Spleen (tissue), 11 donors: ENCODE data around the gene BPIFB3. TPM values are rescaled to one million over a fixed set of nuclear protein-coding genes. Genes with fewer than 3 reads are reported as not detected.

ENCODE experiments used
- DNase-seq: peaks from one replicate; pipeline ENCODE4 v3.0.0-alpha.2; 2020
- H3K27ac ChIP-seq, 8 donors: fragments of 200-600 bp; sonication (generic) in 7 of 8; 1 replicate in 4 of 8; 2 replicates in 4 of 8; pipeline versions ENCODE4 v1.5.0 to v1.8.0; 2016 to 2021; ENCODE audit warnings: inconsistent platforms in 4 of 8, mild to moderate bottlenecking in 4 of 8, moderate library complexity in 1 of 8
- H3K27me3 ChIP-seq, 7 donors: fragments of 200-600 bp; sonication (generic) in 6 of 7; replicated peaks in 1 of 7; 1 replicate in 4 of 7; 2 replicates in 3 of 7; pipeline versions ENCODE4 v1.5.0 to v1.8.0; 2016 to 2021; ENCODE audit warnings: inconsistent platforms in 3 of 7, mild to moderate bottlenecking in 1 of 7
- H3K36me3 ChIP-seq, 6 donors: fragments of 200-600 bp; sonication (generic) in 5 of 6; 1 replicate in 4 of 6; 2 replicates in 2 of 6; pipeline versions ENCODE4 v1.5.0 to v1.8.0; 2016 to 2021; ENCODE audit warnings: inconsistent platforms in 2 of 6
- H3K4me1 ChIP-seq, 6 donors: fragments of 200-600 bp; sonication (generic) in 5 of 6; 1 replicate in 3 of 6; 2 replicates in 3 of 6; pipeline versions ENCODE4 v1.5.0 to v1.8.0; 2016 to 2021; ENCODE audit warnings: inconsistent platforms in 3 of 6
- H3K4me3 ChIP-seq, 8 donors: fragments of 200-600 bp; sonication (generic) in 7 of 8; 1 replicate in 4 of 8; 2 replicates in 4 of 8; pipeline versions ENCODE4 v1.5.0 to v1.8.0; 2016 to 2021; ENCODE audit warnings: inconsistent platforms in 4 of 8, mild to moderate bottlenecking in 4 of 8, moderate library complexity in 2 of 8
- H3K9me3 ChIP-seq, 8 donors: fragments of 200-600 bp; sonication (generic) in 7 of 8; 1 replicate in 4 of 8; 2 replicates in 4 of 8; pipeline versions ENCODE4 v1.5.0 to v1.8.0; 2016 to 2021; ENCODE audit warnings: inconsistent platforms in 4 of 8
- POLR2A ChIP-seq, 3 donors: fragments of 450-650 bp; IDR thresholded peaks; one replicate each; pipeline ENCODE4 v1.5.1; 2017; ENCODE audit warnings: antibody characterized with exemption in 3 of 3, mild to moderate bottlenecking in 1 of 3
- POLR2AphosphoS5 ChIP-seq, 3 donors: sonication (generic); formaldehyde crosslinking; IDR thresholded peaks; one replicate each; pipeline ENCODE4 v1.5.1; 2017; ENCODE audit warnings: antibody characterized with exemption in 3 of 3
- WGBS, 5 donors: extraction: QIAGEN DNeasy Blood & Tissue Kit in 3 of 5; methylation state at CpG; one replicate each; pipeline versions ENCODE4 v1.1.5 to v1.1.7; 2013 to 2018; 5-methylcytosine and 5-hydroxymethylcytosine counted together
- intact Hi-C: fragments of 100-400 bp; cut with DNase I; formaldehyde crosslinking; loops from one replicate; pipeline ENCODE4 v1.15.0; 2023; ENCODE audit warnings: low total_unique reads
- polyA plus RNA-seq, 3 donors: library from polyadenylated mRNA; stranded (reverse); fragments of 200-250 nt; gene quantifications; one replicate each; pipeline ENCODE4 v1.2.1, GENCODE V29; 2013
- total RNA-seq, 7 donors: library from RNA; depleted of rRNA in 3 of 7; stranded (reverse); fragments of >200 nt in 3 of 7; fragmentation: NEBNext Ultra II Directional in 4 of 7; extraction: Animal tissue kit (Norgen Biotek cat#: 25700) in 4 of 7; gene quantifications; one replicate each; pipeline versions ENCODE4 v1.1.0 to v1.2.1, GENCODE V29; 2016 to 2021
- TF ChIP-seq, protein P1 (sequence below), 11 experiments: fragments of 200-600 bp in 7 of 11; fragments of 450-650 bp in 4 of 11; sonication (generic) in 4 of 11; IDR thresholded peaks in 8 of 11; conservative IDR thresholded peaks in 3 of 11; 1 replicate in 7 of 11; 2 replicates in 4 of 11; pipeline versions ENCODE4 v1.4.0 to v1.8.0; 2016 to 2021; ENCODE audit warnings: antibody characterized with exemption in 11 of 11, inconsistent platforms in 4 of 11, mild to moderate bottlenecking in 1 of 11
- donor health status: healthy with polysubstance abuse.
- donor health status: DM: no; HTN: no; CAD: no; lungs with moderate emphysema.
- donor health status: DM: no; HTN: no; CAD: no.
- donor health status: Bipolar disorder and iron deficiency.
- donor health status: healthy.
- donor health status: DM: no; HTN: no; CAD: no.
- donor health status: DM: yes; HTN: yes; CAD: no.

The BPIFB3 gene
- total and polyA plus RNA-seq, 10 donors: not detected

DNA sequence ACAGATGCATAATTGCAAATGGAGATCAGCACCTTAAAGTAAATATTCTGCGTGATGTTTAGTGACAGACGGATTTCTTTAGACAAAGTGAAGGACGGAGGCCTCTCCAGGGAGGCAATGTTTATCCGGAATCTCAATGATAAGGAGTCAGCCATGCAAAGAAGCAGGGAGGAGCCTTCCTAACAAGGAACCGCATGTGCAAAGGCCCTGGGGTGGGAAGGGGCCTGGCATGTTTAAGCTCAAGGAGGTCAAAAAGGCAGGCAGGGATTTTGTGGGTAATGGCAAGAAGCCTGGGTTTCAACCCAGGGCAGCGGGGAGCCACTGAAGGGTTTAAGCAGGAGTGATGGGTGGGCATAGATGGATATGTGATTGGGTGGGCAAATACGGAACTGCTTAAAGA lies 678 bp downstream of the BPIFB3 start:
- Histone ChIP-seq H3K9me3 (no peaks in the 10 kb centered on the region), H3K36me3 (no peaks in the 10 kb centered on the region), H3K27ac (no peak overlapping the region), H3K4me1 (no peaks in the 10 kb centered on the region), H3K4me3 (no peak overlapping the region), H3K27me3 (no peaks in the 10 kb centered on the region)
- TF ChIP-seq, protein P1, sequence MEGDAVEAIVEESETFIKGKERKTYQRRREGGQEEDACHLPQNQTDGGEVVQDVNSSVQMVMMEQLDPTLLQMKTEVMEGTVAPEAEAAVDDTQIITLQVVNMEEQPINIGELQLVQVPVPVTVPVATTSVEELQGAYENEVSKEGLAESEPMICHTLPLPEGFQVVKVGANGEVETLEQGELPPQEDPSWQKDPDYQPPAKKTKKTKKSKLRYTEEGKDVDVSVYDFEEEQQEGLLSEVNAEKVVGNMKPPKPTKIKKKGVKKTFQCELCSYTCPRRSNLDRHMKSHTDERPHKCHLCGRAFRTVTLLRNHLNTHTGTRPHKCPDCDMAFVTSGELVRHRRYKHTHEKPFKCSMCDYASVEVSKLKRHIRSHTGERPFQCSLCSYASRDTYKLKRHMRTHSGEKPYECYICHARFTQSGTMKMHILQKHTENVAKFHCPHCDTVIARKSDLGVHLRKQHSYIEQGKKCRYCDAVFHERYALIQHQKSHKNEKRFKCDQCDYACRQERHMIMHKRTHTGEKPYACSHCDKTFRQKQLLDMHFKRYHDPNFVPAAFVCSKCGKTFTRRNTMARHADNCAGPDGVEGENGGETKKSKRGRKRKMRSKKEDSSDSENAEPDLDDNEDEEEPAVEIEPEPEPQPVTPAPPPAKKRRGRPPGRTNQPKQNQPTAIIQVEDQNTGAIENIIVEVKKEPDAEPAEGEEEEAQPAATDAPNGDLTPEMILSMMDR (IDR thresholded peaks at IDR 0.05 in 8 of 11, conservative IDR thresholded peaks at IDR 0.05 in 3 of 11): no peak
- no peak for TF ChIP-seq POLR2AphosphoS5 (IDR thresholded peaks at IDR 0.05)
- TF ChIP-seq POLR2A (IDR thresholded peaks at IDR 0.05): no peak
- no peak for DNase-seq
- intact Hi-C loops: no loop called here
- 84 to 92% (median 90%) methylated on average over 7 of the region's 7 CpGs for WGBS, 5 donors

DNA sequence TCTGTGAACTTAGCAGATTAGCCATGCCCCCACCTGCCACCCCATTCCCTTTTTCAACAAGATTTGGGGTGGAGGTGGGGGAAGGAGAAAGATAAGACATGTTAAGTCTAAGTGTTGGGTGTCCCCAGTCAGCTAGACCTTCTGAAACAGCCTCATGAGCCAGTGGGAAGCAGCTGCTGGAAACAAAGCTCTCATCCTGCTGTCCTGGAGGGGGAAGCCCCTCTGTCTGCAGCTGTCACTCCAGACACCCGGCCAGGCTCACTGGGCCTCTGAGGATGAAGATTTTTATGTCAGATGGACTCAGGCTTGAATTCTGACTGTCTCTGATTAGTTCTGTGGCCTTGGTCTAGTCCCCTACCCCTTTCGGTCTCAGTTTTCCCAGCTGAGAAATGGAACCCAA lies 1.1 kb downstream of the BPIFB3 start:
- no peaks in the 10 kb centered on the region for H3K9me3 ChIP-seq
- no peak overlapping the region for H3K27ac ChIP-seq
- TF ChIP-seq POLR2AphosphoS5 (IDR thresholded peaks at IDR 0.05) (no peak), POLR2A (IDR thresholded peaks at IDR 0.05) (no peak)
- TF ChIP-seq, protein P1 (IDR thresholded peaks at IDR 0.05 in 8 of 11, conservative IDR thresholded peaks at IDR 0.05 in 3 of 11): no peak
- H3K4me1 ChIP-seq: no peaks in the 10 kb centered on the region
- no peak for DNase-seq
- intact Hi-C loops: no loop called here
- H3K36me3 ChIP-seq: no peaks in the 10 kb centered on the region
- H3K27me3 ChIP-seq: no peaks in the 10 kb centered on the region
- WGBS, 5 donors: 79 to 93% (median 83%) methylated on average over 2 of the region's 2 CpGs
- H3K4me3 ChIP-seq: no peak overlapping the region

DNA sequence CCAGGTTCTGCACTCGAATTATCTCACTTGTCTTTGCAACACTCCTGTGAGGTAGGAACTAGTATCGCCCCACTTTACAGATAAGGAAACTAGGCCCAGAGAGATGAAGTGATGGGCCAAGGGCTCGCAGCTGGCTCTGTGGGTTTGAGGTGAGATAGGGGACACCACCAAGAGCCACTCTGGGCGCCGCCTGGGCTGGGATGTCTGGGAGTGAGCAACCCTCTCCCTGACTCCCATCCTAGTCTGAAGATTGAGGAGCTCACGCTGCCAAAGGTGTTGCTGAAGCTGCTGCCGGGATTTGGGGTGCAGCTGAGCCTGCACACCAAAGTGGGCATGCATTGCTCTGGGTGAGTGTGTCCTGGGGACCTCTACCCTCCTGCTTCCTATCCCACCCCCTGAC lies 5.4 kb downstream of the BPIFB3 start:
- Histone ChIP-seq H3K9me3 (no peaks in the 10 kb centered on the region), H3K4me1 (peaks cover 0 to 8% (median 0%) of the 10 kb centered on the region in 6 donors), H3K27ac (no peak overlapping the region), H3K36me3 (no peaks in the 10 kb centered on the region), H3K4me3 (no peak overlapping the region), H3K27me3 (no peaks in the 10 kb centered on the region)
- peak; percentile 42 for DNase-seq
- no peak for TF ChIP-seq POLR2A (IDR thresholded peaks at IDR 0.05)
- no peak for TF ChIP-seq POLR2AphosphoS5 (IDR thresholded peaks at IDR 0.05)
- TF ChIP-seq, protein P1 (IDR thresholded peaks at IDR 0.05 in 8 of 11, conservative IDR thresholded peaks at IDR 0.05 in 3 of 11): no peak
- 72 to 90% (median 86%) methylated on average over 7 of the region's 7 CpGs for WGBS, 5 donors
- intact Hi-C loops: no loop called here

DNA sequence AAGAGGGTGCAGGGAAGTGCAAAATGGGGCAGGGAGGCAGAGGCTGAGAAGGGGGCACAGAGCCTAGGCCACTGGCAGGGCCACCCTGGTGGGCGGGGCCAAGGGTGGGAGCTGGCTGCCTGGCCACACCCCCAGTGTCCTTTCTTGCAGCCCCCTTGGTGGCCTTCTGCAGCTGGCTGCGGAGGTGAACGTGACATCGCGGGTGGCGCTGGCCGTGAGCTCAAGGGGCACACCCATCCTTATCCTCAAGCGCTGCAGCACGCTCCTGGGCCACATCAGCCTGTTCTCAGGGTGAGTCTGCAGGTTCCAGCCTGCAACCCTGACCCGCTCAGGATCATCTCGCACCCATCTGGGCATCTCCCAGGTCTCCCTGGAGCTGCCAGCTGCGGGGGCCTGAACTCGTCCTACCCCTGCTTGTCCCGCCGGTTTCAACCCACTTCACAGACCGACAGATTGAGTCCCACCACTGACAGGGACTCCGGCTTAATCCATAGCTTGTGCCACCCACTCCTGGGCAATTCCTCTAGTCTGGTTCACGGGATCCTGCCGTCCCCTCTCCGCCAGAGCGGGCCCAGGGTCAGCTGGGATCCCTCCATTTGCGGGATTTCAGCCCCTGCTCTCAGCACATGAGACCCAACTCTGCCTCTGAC lies 6.2 kb downstream of the BPIFB3 start:
- H3K4me1 ChIP-seq: peaks cover 0 to 8% (median 0%) of the 10 kb centered on the region in 6 donors
- H3K4me3 ChIP-seq: no peak overlapping the region
- intact Hi-C loops: no loop called here
- 89 to 93% (median 91%) methylated on average over 19 to 22 of the region's 22 CpGs for WGBS, 5 donors
- peak; percentile 62 for DNase-seq
- H3K9me3 ChIP-seq: no peaks in the 10 kb centered on the region
- no peaks in the 10 kb centered on the region for H3K27me3 ChIP-seq
- H3K27ac ChIP-seq: no peak overlapping the region
- TF ChIP-seq, protein P1 (IDR thresholded peaks at IDR 0.05 in 8 of 11, conservative IDR thresholded peaks at IDR 0.05 in 3 of 11): no peak
- TF ChIP-seq POLR2A (IDR thresholded peaks at IDR 0.05) (no peak), POLR2AphosphoS5 (IDR thresholded peaks at IDR 0.05) (no peak)
- H3K36me3 ChIP-seq: no peaks in the 10 kb centered on the region
